AG09309 (cell line): ENCODE data around the gene RAB44.
"Not testable (repeated sequence)": the region's sequence is repeated elsewhere in the genome, so short reads cannot be mapped to it uniquely, and the experiment has no call there.

ENCODE experiments used
- DNase-seq: peaks from one replicate; pipeline ENCODE4 v3.0.0-alpha.2; 2010; ENCODE audit warnings: low read depth
- H3K4me3 ChIP-seq: 2 replicates; pipeline ENCODE4 v1.5.1; 2011; ENCODE audit warnings: mild to moderate bottlenecking, low read depth, low read length, moderate library complexity; ENCODE audit not compliant: control insufficient read depth
- TF ChIP-seq, protein P1 (sequence below): IDR thresholded peaks from 2 replicates; pipeline ENCODE4 v1.5.1; 2011; ENCODE audit warnings: mild to moderate bottlenecking, low read depth, low read length, inconsistent platforms; ENCODE audit not compliant: insufficient read depth, control insufficient read depth; ENCODE audit errors: missing control alignments

The RAB44 gene

GRCh38 chr6:36718560-36718959 is 20.9 kb downstream of the RAB44 start:
- TF ChIP-seq, protein P1, sequence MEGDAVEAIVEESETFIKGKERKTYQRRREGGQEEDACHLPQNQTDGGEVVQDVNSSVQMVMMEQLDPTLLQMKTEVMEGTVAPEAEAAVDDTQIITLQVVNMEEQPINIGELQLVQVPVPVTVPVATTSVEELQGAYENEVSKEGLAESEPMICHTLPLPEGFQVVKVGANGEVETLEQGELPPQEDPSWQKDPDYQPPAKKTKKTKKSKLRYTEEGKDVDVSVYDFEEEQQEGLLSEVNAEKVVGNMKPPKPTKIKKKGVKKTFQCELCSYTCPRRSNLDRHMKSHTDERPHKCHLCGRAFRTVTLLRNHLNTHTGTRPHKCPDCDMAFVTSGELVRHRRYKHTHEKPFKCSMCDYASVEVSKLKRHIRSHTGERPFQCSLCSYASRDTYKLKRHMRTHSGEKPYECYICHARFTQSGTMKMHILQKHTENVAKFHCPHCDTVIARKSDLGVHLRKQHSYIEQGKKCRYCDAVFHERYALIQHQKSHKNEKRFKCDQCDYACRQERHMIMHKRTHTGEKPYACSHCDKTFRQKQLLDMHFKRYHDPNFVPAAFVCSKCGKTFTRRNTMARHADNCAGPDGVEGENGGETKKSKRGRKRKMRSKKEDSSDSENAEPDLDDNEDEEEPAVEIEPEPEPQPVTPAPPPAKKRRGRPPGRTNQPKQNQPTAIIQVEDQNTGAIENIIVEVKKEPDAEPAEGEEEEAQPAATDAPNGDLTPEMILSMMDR, result no peak
- no peak for DNase-seq
- H3K4me3 ChIP-seq, result no peak overlapping the region

- TF ChIP-seq, protein P1, result no peak
- H3K4me3 ChIP-seq, result no peak overlapping the region
- no peak for DNase-seq
These were observed 21.5 kb downstream of the RAB44 start for GRCh38 chr6:36719126-36719525.

GRCh38 chr6:36720251-36721141 is 22.9 kb downstream of the RAB44 start:
- H3K4me3 ChIP-seq, result no peak overlapping the region
- DNase-seq, result no peak
- TF ChIP-seq, protein P1, result no peak

GRCh38 chr6:36721369-36722140 is 23.9 kb downstream of the RAB44 start:
- DNase-seq, result no peak
- H3K4me3 ChIP-seq, result no peak overlapping the region
- TF ChIP-seq, protein P1, result no peak

DNA sequence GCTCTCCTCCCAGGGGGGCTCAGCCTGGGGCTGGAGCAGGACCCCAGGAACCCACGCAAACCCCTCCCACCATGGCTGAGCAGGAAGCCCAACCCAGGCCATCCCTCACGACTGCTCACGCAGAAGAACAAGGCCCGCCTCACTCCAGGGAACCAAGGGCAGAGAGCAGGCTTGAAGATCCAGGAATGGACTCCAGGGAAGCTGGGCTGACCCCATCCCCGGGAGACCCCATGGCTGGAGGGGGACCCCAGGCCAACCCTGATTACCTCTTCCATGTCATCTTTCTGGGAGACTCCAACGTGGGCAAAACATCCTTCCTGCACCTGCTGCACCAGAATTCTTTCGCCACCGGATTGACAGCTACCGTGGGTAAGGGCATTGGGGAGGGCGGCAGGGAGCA is 24.7 kb downstream of the RAB44 start:
- TF ChIP-seq, protein P1, result no peak
- DNase-seq, result no peak
- H3K4me3 ChIP-seq, result no peak overlapping the region

- H3K4me3 ChIP-seq, result no peak overlapping the region
- TF ChIP-seq, protein P1, result no peak
- no peak for DNase-seq
These were observed 25.3 kb downstream of the RAB44 start for GRCh38 chr6:36722879-36723278.

GRCh38 chr6:36723992-36724391 is 26.4 kb downstream of the RAB44 start:
- not testable (repeated sequence) for H3K4me3 ChIP-seq, DNase-seq
